ENCODE measurements around the gene TNNC2.

DNA sequence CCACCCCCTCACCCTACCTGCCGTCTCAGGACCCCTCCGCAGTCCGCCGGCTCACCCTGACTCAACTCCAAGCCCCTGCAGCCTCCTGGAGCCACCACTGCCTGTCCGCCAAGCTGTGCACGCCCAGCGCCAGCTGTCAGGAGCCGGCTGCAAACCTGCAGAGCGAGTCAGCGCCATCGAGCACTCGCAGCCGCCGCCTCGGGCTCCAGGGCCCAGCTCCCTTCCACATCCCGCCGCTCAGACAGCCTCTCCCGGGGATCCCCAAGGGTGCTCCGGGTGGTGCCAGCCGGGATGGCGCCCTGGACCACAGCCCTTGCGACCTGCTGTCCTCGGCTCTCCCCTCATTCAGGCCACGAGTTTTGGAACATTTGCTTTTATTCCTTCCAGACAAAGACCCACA is 4.3 kb downstream of the TNNC2 start:
- TF ChIP-seq CTCF (IDR thresholded peaks at IDR 0.05; ENCODE audit: low read length) (no peak), EZH2 (IDR thresholded peaks at IDR 0.05; ENCODE audit: borderline replicate concordance, low read length) (no peak)
